ENCODE data around the gene FPR3. TPM values are rescaled to one million over a fixed set of nuclear protein-coding genes. Genes with fewer than 3 reads are reported as not detected.

The FPR3 gene
- total and polyA plus RNA-seq, 2 experiments from 2014 or later, result not detected

DNA sequence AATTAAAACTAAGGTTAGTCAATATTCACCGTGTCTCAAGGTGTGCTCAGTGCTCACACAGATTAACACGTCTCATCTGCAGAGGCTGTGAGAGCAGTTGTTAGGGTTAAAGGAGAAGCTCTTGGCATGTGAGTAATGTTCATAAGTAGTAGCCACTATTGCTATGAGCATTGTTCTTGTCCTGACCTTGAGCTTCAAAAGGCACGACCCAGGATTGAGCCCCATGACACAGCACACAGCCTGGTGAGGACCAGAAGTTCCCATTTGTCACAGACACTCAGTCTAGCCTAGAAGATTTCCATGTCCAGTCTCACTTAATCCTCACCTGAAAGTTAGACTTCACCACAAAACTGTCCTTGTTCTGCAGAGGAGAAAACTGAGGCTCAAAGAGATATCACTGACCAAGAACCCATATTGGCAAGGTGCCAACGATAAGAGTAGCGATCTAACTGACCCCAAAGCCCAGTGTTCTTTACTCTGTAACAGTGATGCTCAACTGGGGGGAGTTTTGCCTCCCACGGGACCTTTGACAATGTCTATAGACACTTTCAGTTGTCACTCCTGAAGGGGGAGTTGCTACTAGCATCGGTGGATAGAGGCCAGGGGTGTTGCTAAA, 26.0 kb downstream of the FPR3 start:
- Histone ChIP-seq H3F3A (replicated peaks; ENCODE audit: low read depth) (no peaks in the 10 kb centered on the region), H3K4me2 (no peak overlapping the region)
- H3K27me3 Mint-ChIP-seq (ENCODE audit: insufficient read depth, low read depth, poor library complexity), result peaks cover 3% of the 10 kb centered on the region

More for the DNA sequence above, 26.0 kb downstream of the FPR3 start:
- Histone ChIP-seq H3K27me3 (ENCODE audit: insufficient read depth) (no peaks in the 10 kb centered on the region), H3K79me2 (replicated peaks; ENCODE audit: insufficient read depth) (no peaks in the 10 kb centered on the region), H3K4me3 (no peak overlapping the region), H4K20me1 (replicated peaks; ENCODE audit: insufficient read depth) (no peaks in the 10 kb centered on the region), H3K36me3 (ENCODE audit: insufficient read depth) (no peaks in the 10 kb centered on the region), H3K9me2 (ENCODE audit: insufficient read depth) (peaks cover 30% of the 10 kb centered on the region), H3K27ac (ENCODE audit: low read depth) (no peak overlapping the region), H2AFZ (0 out of 2 replicates have a peak overlapping the region, but pooled peaks have one; percentile 56), H3K4me1 (ENCODE audit: insufficient read depth) (peaks cover 9% of the 10 kb centered on the region; the same call in 1 of the 2 replicates)
- H3K4me1 Mint-ChIP-seq, result no peaks in the 10 kb centered on the region
- no peak overlapping the region for H3K27ac Mint-ChIP-seq
- H3K9me3 Mint-ChIP-seq, result peaks cover 80% of the 10 kb centered on the region
- ATAC-seq (no peak), DNase-seq (ENCODE audit: low spot score) (no peak)
- TF ChIP-seq EZH2phosphoT487 (IDR thresholded peaks at IDR 0.05; ENCODE audit: unreplicated experiment) (no peak), EZH2 (IDR thresholded peaks at IDR 0.05; ENCODE audit: low read depth, unreplicated experiment) (no peak)
- TF ChIP-seq, protein P1, sequence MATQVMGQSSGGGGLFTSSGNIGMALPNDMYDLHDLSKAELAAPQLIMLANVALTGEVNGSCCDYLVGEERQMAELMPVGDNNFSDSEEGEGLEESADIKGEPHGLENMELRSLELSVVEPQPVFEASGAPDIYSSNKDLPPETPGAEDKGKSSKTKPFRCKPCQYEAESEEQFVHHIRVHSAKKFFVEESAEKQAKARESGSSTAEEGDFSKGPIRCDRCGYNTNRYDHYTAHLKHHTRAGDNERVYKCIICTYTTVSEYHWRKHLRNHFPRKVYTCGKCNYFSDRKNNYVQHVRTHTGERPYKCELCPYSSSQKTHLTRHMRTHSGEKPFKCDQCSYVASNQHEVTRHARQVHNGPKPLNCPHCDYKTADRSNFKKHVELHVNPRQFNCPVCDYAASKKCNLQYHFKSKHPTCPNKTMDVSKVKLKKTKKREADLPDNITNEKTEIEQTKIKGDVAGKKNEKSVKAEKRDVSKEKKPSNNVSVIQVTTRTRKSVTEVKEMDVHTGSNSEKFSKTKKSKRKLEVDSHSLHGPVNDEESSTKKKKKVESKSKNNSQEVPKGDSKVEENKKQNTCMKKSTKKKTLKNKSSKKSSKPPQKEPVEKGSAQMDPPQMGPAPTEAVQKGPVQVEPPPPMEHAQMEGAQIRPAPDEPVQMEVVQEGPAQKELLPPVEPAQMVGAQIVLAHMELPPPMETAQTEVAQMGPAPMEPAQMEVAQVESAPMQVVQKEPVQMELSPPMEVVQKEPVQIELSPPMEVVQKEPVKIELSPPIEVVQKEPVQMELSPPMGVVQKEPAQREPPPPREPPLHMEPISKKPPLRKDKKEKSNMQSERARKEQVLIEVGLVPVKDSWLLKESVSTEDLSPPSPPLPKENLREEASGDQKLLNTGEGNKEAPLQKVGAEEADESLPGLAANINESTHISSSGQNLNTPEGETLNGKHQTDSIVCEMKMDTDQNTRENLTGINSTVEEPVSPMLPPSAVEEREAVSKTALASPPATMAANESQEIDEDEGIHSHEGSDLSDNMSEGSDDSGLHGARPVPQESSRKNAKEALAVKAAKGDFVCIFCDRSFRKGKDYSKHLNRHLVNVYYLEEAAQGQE (IDR thresholded peaks at IDR 0.05; ENCODE audit: unreplicated experiment), result no peak
- TF ChIP-seq, protein P2, sequence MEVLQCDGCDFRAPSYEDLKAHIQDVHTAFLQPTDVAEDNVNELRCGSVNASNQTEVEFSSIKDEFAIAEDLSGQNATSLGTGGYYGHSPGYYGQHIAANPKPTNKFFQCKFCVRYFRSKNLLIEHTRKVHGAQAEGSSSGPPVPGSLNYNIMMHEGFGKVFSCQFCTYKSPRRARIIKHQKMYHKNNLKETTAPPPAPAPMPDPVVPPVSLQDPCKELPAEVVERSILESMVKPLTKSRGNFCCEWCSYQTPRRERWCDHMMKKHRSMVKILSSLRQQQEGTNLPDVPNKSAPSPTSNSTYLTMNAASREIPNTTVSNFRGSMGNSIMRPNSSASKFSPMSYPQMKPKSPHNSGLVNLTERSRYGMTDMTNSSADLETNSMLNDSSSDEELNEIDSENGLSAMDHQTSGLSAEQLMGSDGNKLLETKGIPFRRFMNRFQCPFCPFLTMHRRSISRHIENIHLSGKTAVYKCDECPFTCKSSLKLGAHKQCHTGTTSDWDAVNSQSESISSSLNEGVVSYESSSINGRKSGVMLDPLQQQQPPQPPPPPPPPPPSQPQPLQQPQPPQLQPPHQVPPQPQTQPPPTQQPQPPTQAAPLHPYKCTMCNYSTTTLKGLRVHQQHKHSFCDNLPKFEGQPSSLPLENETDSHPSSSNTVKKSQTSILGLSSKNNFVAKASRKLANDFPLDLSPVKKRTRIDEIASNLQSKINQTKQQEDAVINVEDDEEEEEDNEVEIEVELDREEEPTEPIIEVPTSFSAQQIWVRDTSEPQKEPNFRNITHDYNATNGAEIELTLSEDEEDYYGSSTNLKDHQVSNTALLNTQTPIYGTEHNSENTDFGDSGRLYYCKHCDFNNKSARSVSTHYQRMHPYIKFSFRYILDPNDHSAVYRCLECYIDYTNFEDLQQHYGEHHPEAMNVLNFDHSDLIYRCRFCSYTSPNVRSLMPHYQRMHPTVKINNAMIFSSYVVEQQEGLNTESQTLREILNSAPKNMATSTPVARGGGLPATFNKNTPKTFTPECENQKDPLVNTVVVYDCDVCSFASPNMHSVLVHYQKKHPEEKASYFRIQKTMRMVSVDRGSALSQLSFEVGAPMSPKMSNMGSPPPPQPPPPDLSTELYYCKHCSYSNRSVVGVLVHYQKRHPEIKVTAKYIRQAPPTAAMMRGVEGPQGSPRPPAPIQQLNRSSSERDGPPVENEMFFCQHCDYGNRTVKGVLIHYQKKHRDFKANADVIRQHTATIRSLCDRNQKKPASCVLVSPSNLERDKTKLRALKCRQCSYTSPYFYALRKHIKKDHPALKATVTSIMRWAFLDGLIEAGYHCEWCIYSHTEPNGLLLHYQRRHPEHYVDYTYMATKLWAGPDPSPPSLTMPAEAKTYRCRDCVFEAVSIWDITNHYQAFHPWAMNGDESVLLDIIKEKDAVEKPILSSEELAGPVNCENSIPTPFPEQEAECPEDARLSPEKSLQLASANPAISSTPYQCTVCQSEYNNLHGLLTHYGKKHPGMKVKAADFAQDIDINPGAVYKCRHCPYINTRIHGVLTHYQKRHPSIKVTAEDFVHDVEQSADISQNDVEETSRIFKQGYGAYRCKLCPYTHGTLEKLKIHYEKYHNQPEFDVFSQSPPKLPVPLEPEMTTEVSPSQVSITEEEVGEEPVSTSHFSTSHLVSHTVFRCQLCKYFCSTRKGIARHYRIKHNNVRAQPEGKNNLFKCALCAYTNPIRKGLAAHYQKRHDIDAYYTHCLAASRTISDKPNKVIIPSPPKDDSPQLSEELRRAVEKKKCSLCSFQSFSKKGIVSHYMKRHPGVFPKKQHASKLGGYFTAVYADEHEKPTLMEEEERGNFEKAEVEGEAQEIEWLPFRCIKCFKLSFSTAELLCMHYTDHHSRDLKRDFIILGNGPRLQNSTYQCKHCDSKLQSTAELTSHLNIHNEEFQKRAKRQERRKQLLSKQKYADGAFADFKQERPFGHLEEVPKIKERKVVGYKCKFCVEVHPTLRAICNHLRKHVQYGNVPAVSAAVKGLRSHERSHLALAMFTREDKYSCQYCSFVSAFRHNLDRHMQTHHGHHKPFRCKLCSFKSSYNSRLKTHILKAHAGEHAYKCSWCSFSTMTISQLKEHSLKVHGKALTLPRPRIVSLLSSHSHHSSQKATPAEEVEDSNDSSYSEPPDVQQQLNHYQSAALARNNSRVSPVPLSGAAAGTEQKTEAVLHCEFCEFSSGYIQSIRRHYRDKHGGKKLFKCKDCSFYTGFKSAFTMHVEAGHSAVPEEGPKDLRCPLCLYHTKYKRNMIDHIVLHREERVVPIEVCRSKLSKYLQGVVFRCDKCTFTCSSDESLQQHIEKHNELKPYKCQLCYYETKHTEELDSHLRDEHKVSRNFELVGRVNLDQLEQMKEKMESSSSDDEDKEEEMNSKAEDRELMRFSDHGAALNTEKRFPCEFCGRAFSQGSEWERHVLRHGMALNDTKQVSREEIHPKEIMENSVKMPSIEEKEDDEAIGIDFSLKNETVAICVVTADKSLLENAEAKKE (CRISPR knock-in tag; IDR thresholded peaks at IDR 0.05), result no peak
- no peak overlapping the region for H3K4me3 Mint-ChIP-seq
- peaks cover 34% of the 10 kb centered on the region; the same call in 2 of the 3 replicates for H3K36me3 Mint-ChIP-seq (ENCODE audit: low read depth)

All from GM23338 (cell line).